GM19239 (cell line): ENCODE data around the gene ZNF444.
"Not testable (repeated sequence)": the region's sequence is repeated elsewhere in the genome, so short reads cannot be mapped to it uniquely, and the experiment has no call there.

Source experiments
- DNase-seq: peaks from one replicate; pipeline ENCODE4 v3.0.0; 2011; ENCODE audit warnings: low spot score; ENCODE audit not compliant: insufficient read length
- FAIRE-seq: peaks from 2 replicates; lab custom pipeline; 2011; peaks lifted over from hg19 to GRCh38; lab: Jason Lieb, UNC

Gene ZNF444

GRCh38 chr19:56163097-56163496, 22.0 kb downstream of the ZNF444 start:
- FAIRE-seq = no peak
- no peak for DNase-seq

- FAIRE-seq (no peak), DNase-seq (no peak)
Measured at GRCh38 chr19:56167064-56167578, 26.0 kb downstream of the ZNF444 start.

GRCh38 chr19:56170261-56170660, 29.2 kb downstream of the ZNF444 start:
- FAIRE-seq (no peak), DNase-seq (no peak)

- FAIRE-seq (no peak), DNase-seq (no peak)
Measured at GRCh38 chr19:56174086-56174485, 33.0 kb downstream of the ZNF444 start.

GRCh38 chr19:56174550-56174949, 33.5 kb downstream of the ZNF444 start:
- FAIRE-seq (no peak), DNase-seq (no peak)

GRCh38 chr19:56175861-56176307, 34.8 kb downstream of the ZNF444 start, which contains the start of gene GALP:
Gene GALP, plus strand, starts transcription at chr19:56176008. Its CDS starts 1,101 bp downstream, at chr19:56177109.
- DNase-seq, FAIRE-seq: not testable (repeated sequence)

- FAIRE-seq, DNase-seq: not testable (repeated sequence)
Measured at GRCh38 chr19:56176310-56176709, 35.2 kb downstream of the ZNF444 start.

- FAIRE-seq (no peak), DNase-seq (no peak)
Measured at GRCh38 chr19:56176881-56177280, 35.8 kb downstream of the ZNF444 start.

GRCh38 chr19:56177564-56178243, 36.6 kb downstream of the ZNF444 start:
- FAIRE-seq (no peak), DNase-seq (no peak)

GRCh38 chr19:56189785-56190184, 48.7 kb downstream of the ZNF444 start:
- FAIRE-seq = no peak
- no peak for DNase-seq

- FAIRE-seq = no peak
- no peak for DNase-seq
Measured at GRCh38 chr19:56191115-56191514, 50.0 kb downstream of the ZNF444 start.

- DNase-seq (no peak), FAIRE-seq (no peak)
Measured at GRCh38 chr19:56191711-56192110, 50.6 kb downstream of the ZNF444 start.

GRCh38 chr19:56193981-56194640, 53.0 kb downstream of the ZNF444 start:
- no peak for DNase-seq

GRCh38 chr19:56197646-56198045, 56.6 kb downstream of the ZNF444 start, which contains the start of gene ZSCAN5B:
Gene ZSCAN5B, minus strand, starts transcription at chr19:56197783. Its CDS starts 4,731 bp downstream, at chr19:56193052.
- not testable (repeated sequence) for FAIRE-seq, DNase-seq

More at GRCh38 chr19:56193981-56194640, 53.0 kb downstream of the ZNF444 start:
- no peak for FAIRE-seq

- FAIRE-seq (no peak), DNase-seq (no peak)
Measured at GRCh38 chr19:56199687-56200086, 58.6 kb downstream of the ZNF444 start.

GRCh38 chr19:56201973-56202372, 60.9 kb downstream of the ZNF444 start, which contains the start of gene ZSCAN5C:
Gene ZSCAN5C, plus strand, starts transcription at chr19:56202273. Its CDS starts 3,641 bp downstream, at chr19:56205914.
- no peak for DNase-seq
- FAIRE-seq = no peak

- DNase-seq, FAIRE-seq: not testable (repeated sequence)
Measured at GRCh38 chr19:56207581-56207980, 66.5 kb downstream of the ZNF444 start.

GRCh38 chr19:56209091-56209490, 68.0 kb downstream of the ZNF444 start:
- FAIRE-seq (no peak), DNase-seq (no peak)

GRCh38 chr19:56210036-56210435, 68.9 kb downstream of the ZNF444 start:
- DNase-seq, FAIRE-seq: not testable (repeated sequence)
